GM18520 (cell line): ENCODE results near the gene ZNF630.
"Not testable (repeated sequence)": the region's sequence is repeated elsewhere in the genome, so short reads cannot be mapped to it uniquely, and the experiment has no call there.

Experiments used
- ATAC-seq: cut with Tn5 transposase; IDR thresholded peaks from one replicate; pipeline ENCODE4 v1.9.1; 2021; ENCODE audit not compliant: unreplicated experiment

ZNF630 gene

GRCh38 chrX:48030237-48030636, 41.2 kb downstream of the ZNF630 start:
- no peak for ATAC-seq

- ATAC-seq: no peak
Observed at GRCh38 chrX:48028091-48028490, 43.3 kb downstream of the ZNF630 start.

- ATAC-seq: not testable (repeated sequence)
Observed at GRCh38 chrX:48027545-48027944, 43.9 kb downstream of the ZNF630 start.

- no peak for ATAC-seq
Observed at GRCh38 chrX:48025561-48025960, 45.9 kb downstream of the ZNF630 start.

GRCh38 chrX:48022738-48023137, 48.7 kb downstream of the ZNF630 start:
- ATAC-seq: no peak

- ATAC-seq: no peak
Observed at GRCh38 chrX:48022100-48022499, 49.3 kb downstream of the ZNF630 start.

GRCh38 chrX:48021026-48021900, 50.2 kb downstream of the ZNF630 start:
- no peak for ATAC-seq

GRCh38 chrX:48020472-48020871, 51.0 kb downstream of the ZNF630 start:
- not testable (repeated sequence) for ATAC-seq

- not testable (repeated sequence) for ATAC-seq
Observed at GRCh38 chrX:48019892-48020291, 51.5 kb downstream of the ZNF630 start.

- ATAC-seq: not testable (repeated sequence)
Observed at GRCh38 chrX:48016583-48017310, 54.7 kb downstream of the ZNF630 start.

- ATAC-seq: not testable (repeated sequence)
Observed at GRCh38 chrX:48009445-48009960, 61.9 kb downstream of the ZNF630 start.
